Transverse colon (tissue), 4 donors: Measurements from ENCODE around the gene MRPL14. TPM values are rescaled to one million over a fixed set of nuclear protein-coding genes. Genes with fewer than 3 reads are reported as not detected.

Experiments used
- DNase-seq: peaks from one replicate; pipeline ENCODE4 v3.0.0-alpha.2; 2019
- H3K27ac ChIP-seq, 4 donors: fragments of 200-600 bp; sonication (generic); 2 replicates each; pipeline ENCODE4 v1.5.1; 2016 to 2018; ENCODE audit warnings: inconsistent platforms in 4 of 4
- H3K27me3 ChIP-seq: fragments of 200-600 bp; sonication (generic); 2 replicates; pipeline ENCODE4 v1.5.1; 2017; ENCODE audit warnings: inconsistent platforms
- H3K36me3 ChIP-seq, 4 donors: fragments of 200-600 bp; sonication (generic); 2 replicates each; pipeline ENCODE4 v1.5.1; 2017 to 2019; ENCODE audit warnings: inconsistent platforms in 4 of 4
- H3K4me1 ChIP-seq, 4 donors: fragments of 200-600 bp; sonication (generic); 2 replicates each; pipeline ENCODE4 v1.5.1; 2017 to 2020; ENCODE audit warnings: inconsistent platforms in 4 of 4
- H3K4me3 ChIP-seq, 4 donors: fragments of 200-600 bp; sonication (generic); 1 replicate in 1 of 4; 2 replicates in 3 of 4; pipeline versions ENCODE4 v1.5.1 to v1.6.1; 2017 to 2019; ENCODE audit warnings: inconsistent platforms in 4 of 4
- H3K9me3 ChIP-seq, 2 donors: fragments of 200-600 bp; sonication (generic); 2 replicates each; pipeline ENCODE4 v1.5.1; 2017 to 2019; ENCODE audit warnings: inconsistent platforms in 2 of 2
- EP300 ChIP-seq: sonication (generic); formaldehyde crosslinking; IDR thresholded peaks from one replicate; pipeline ENCODE4 v1.6.1; 2017; ENCODE audit warnings: antibody characterized with exemption, low read depth
- POLR2A ChIP-seq: fragments of 450-650 bp; IDR thresholded peaks from one replicate; pipeline ENCODE4 v1.6.1; 2016; ENCODE audit warnings: antibody characterized with exemption, mild to moderate bottlenecking, moderate library complexity
- POLR2AphosphoS5 ChIP-seq, 3 donors: sonication (generic); formaldehyde crosslinking; IDR thresholded peaks; one replicate each; pipeline ENCODE4 v1.6.1; 2016; ENCODE audit warnings: antibody characterized with exemption in 3 of 3
- WGBS, 2 donors: methylation state at CpG; one replicate each; pipeline ENCODE4 v1.1.5; 2018; ENCODE audit warnings: low coverage in 1 of 2; 5-methylcytosine and 5-hydroxymethylcytosine counted together
- in situ Hi-C, 4 donors: fragments of 200-750 bp; cut with MboI; loops; one replicate each; pipeline versions ENCODE4 v1.15.0 to v1.15.1; 2017; ENCODE audit warnings: low sequenced_read_pairs in 3 of 4, low pct_ligation_motif_present in 1 of 4, low pct_unique_long_range_greater_than_20kb in 1 of 4
- intact Hi-C: fragments of 100-400 bp; cut with DNase I; formaldehyde crosslinking; loops from one replicate; pipeline ENCODE4 v1.15.1; 2023; ENCODE audit warnings: low total_unique reads
- total RNA-seq, 4 donors: library from RNA; depleted of rRNA; stranded (reverse); fragments of >200 nt; gene quantifications; one replicate each; pipeline ENCODE4 v1.1.0, GENCODE V29; 2016
- TF ChIP-seq, protein P1 (sequence below), 5 experiments: fragments of 200-600 bp in 3 of 5; fragments of 450-650 bp in 2 of 5; sonication (generic) in 3 of 5; IDR thresholded peaks; 1 replicate in 2 of 5; 2 replicates in 3 of 5; pipeline ENCODE4 v1.5.1; 2016 to 2017; ENCODE audit warnings: antibody characterized with exemption in 5 of 5, inconsistent platforms in 3 of 5, mild to moderate bottlenecking in 2 of 5, moderate library complexity in 1 of 5

MRPL14 gene
- total RNA-seq, 4 donors from 2014 or later: 15.5 to 54.6 (median 45.9) TPM

DNA sequence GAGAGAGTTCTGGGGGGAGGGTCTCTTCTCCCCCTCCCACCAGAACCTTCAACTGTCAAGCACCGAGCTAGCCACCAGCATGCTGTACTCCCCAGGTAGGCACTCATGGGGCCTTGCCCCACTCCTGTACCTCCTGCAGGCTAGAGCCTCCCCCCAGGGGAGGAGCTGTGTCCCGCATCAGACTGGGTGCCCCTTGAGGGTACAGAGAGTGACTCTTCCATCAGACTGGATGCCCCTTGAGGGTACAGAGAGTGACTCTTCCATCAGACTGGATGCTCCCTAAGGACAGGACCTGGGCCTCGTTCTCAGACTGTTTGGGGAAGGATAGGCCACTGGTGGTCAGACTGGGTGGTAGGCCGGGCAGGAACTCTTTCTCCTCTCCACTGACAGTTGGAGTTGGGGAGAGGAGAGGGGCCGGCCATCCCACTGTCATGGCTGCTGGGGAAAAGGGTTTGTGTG, 31.5 kb upstream of the MRPL14 start, which contains the start of gene CAPN11:
CAPN11 (plus strand) TSS at position 51 of the 459 bp plus-strand sequence; CDS start at position 80, 29 bp downstream.
- no peak for TF ChIP-seq POLR2AphosphoS5 (IDR thresholded peaks at IDR 0.05)
- no peak for TF ChIP-seq POLR2A
- no peak for TF ChIP-seq EP300
- TF ChIP-seq, protein P1, sequence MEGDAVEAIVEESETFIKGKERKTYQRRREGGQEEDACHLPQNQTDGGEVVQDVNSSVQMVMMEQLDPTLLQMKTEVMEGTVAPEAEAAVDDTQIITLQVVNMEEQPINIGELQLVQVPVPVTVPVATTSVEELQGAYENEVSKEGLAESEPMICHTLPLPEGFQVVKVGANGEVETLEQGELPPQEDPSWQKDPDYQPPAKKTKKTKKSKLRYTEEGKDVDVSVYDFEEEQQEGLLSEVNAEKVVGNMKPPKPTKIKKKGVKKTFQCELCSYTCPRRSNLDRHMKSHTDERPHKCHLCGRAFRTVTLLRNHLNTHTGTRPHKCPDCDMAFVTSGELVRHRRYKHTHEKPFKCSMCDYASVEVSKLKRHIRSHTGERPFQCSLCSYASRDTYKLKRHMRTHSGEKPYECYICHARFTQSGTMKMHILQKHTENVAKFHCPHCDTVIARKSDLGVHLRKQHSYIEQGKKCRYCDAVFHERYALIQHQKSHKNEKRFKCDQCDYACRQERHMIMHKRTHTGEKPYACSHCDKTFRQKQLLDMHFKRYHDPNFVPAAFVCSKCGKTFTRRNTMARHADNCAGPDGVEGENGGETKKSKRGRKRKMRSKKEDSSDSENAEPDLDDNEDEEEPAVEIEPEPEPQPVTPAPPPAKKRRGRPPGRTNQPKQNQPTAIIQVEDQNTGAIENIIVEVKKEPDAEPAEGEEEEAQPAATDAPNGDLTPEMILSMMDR (IDR thresholded peaks at IDR 0.05): no peak
- 88% methylated on average over 5 of the region's 5 CpGs; no CpG with 5 or more reads in 1 of the 2 donors for WGBS, 2 donors
- in situ Hi-C loops (loop anchor here in 2 of 4 donors (25.0 kb wide), 1 partner anchor 179 kb away; the partner anchor contains the start of gene SPATS1 (in 2 of the 2)), intact Hi-C loops (no loop called here)
- H3K36me3 ChIP-seq: no peaks in the 10 kb centered on the region
- no peaks in the 10 kb centered on the region for H3K9me3 ChIP-seq
- DNase-seq: no peak
- peaks cover 0 to 9% (median 3%) of the 10 kb centered on the region in 4 donors for H3K4me1 ChIP-seq
- H3K27me3 ChIP-seq: no peaks in the 10 kb centered on the region
- H3K4me3 ChIP-seq: no peak within 1 kb of the TSS
- no peak within 1 kb of the TSS for H3K27ac ChIP-seq

GRCh38 chr6:44157152-44157521, 29.9 kb upstream of the MRPL14 start:
- DNase-seq: no peak
- H3K36me3 ChIP-seq: no peaks in the 10 kb centered on the region
- H3K4me3 ChIP-seq: no peak overlapping the region
- no peaks in the 10 kb centered on the region for H3K27me3 ChIP-seq
- TF ChIP-seq EP300 (no peak), POLR2A (no peak), POLR2AphosphoS5 (IDR thresholded peaks at IDR 0.05) (no peak)
- TF ChIP-seq, protein P1 (IDR thresholded peaks at IDR 0.05): no peak
- intact Hi-C loops: no loop called here
- peaks cover 0 to 9% (median 3%) of the 10 kb centered on the region in 4 donors for H3K4me1 ChIP-seq
- H3K27ac ChIP-seq: no peak overlapping the region
- H3K9me3 ChIP-seq: no peaks in the 10 kb centered on the region
- in situ Hi-C loops: loop anchor here in 2 of 4 donors (25.0 kb wide), 1 partner anchor 180 kb away; the partner anchor contains the start of gene SPATS1 (in 2 of the 2)
- WGBS, 2 donors: 79 to 85% methylated on average over 6 to 11 of the region's 11 CpGs

DNA sequence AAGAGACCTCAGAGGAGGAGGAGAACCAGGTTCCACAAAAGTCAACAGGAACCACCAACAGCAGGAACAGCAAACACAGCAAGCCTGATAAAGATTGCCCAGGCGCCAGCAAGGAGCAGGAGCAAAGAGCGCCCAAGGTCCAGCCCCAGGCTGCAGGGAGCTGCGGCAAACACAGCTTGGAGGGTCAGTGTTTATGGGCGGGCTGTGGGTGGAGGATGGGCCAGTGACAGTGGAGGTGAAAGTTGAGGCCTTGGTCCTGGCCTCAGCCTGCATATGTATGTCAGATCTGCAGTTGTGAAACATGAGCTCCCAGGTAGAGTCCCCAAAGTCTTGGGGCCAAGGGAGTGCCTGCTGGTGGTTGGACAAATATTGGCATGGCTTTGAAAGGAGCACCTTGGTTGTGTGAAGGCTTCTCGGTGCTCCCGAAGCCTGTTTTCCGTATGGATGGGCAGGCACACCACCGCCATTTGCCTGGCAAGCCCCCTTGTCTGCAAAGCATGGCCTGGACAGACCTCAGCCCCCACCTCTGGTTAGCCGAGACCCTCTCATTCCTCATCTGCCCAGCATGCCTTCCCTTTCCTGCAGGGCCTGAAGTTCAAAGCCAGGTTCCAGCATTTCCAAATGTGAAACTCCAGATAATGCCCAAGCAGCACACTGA, 29.4 kb upstream of the MRPL14 start:
- intact Hi-C loops: no loop called here
- Histone ChIP-seq H3K9me3 (no peaks in the 10 kb centered on the region), H3K27me3 (no peaks in the 10 kb centered on the region), H3K36me3 (no peaks in the 10 kb centered on the region), H3K27ac (peak overlapping the region in 1 of 4 donors; percentile 7), H3K4me3 (no peak overlapping the region), H3K4me1 (peaks cover 2 to 9% (median 6%) of the 10 kb centered on the region in 4 donors)
- 39 to 69% methylated on average over 2 to 9 of the region's 9 CpGs for WGBS, 2 donors
- TF ChIP-seq, protein P1 (IDR thresholded peaks at IDR 0.05): no peak
- TF ChIP-seq POLR2AphosphoS5 (IDR thresholded peaks at IDR 0.05) (no peak), POLR2A (no peak), EP300 (no peak)
- no peak for DNase-seq
- in situ Hi-C loops: loop anchor here in 2 of 4 donors (25.0 kb wide), 1 partner anchor 181 kb away; the partner anchor contains the start of gene SPATS1 (in 2 of the 2)

DNA sequence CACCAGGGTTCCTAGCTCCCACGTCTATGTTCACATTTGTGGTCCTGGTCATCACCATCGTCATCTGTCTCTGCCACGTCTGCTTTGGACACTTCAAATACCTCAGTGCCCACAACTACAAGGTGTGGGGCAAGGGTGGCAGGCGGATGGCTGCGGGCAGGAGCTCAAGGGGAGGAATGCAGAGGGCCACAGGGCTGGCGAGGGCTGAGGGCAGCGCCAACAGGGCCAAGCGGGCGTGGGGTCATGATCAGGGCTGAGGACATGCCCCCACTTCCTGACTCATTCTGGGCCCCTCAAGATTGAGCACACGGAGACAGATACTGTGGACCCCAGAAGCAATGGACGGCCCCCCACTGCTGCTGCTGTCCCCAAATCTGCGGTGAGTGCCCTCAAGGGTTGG, 26.8 kb upstream of the MRPL14 start:
- Histone ChIP-seq H3K9me3 (no peaks in the 10 kb centered on the region), H3K27ac (no peak overlapping the region), H3K4me3 (no peak overlapping the region), H3K36me3 (peaks cover 0 to 2% (median 0%) of the 10 kb centered on the region in 4 donors), H3K27me3 (no peaks in the 10 kb centered on the region), H3K4me1 (peaks cover 3 to 9% (median 7%) of the 10 kb centered on the region in 4 donors)
- intact Hi-C loops: loop anchor here (5.0 kb wide), 1 partner anchor 387 kb away; no protein-coding TSS in a partner anchor
- in situ Hi-C loops: loop anchor here in 2 of 4 donors (5.0 to 25.0 kb wide), 2 partner anchors 52 to 183 kb away; partner anchors contain the start of gene SPATS1 (in 2 of the 2)
- 81 to 90% methylated on average over 2 to 11 of the region's 12 CpGs for WGBS, 2 donors
- TF ChIP-seq POLR2A (no peak), EP300 (no peak), POLR2AphosphoS5 (IDR thresholded peaks at IDR 0.05) (no peak)
- TF ChIP-seq, protein P1 (IDR thresholded peaks at IDR 0.05): no peak
- DNase-seq: no peak
